KOPT-K1 (cell line): ENCODE data around the gene CBFA2T2.

ENCODE experiments used
- H3K27ac ChIP-seq: fragments of 200-600 bp; sonication (generic); 2 replicates; pipeline ENCODE4 v1.5.1; 2016; ENCODE audit warnings: antibody characterized with exemption, mild to moderate bottlenecking, low read depth, low read length; ENCODE audit not compliant: poor library complexity, severe bottlenecking
- H3K36me3 ChIP-seq: fragments of 200-600 bp; sonication (generic); 2 replicates; pipeline ENCODE4 v1.5.1; 2017; ENCODE audit warnings: antibody characterized with exemption, mild to moderate bottlenecking, low read length, moderate library complexity; ENCODE audit not compliant: insufficient read depth
- H3K9me3 ChIP-seq: fragments of 200-600 bp; sonication (generic); 2 replicates; pipeline ENCODE4 v1.5.1; 2017; ENCODE audit warnings: antibody characterized with exemption, low read length, mild to moderate bottlenecking; ENCODE audit not compliant: insufficient read depth, poor library complexity, severe bottlenecking

The CBFA2T2 gene

GRCh38 chr20:33657704-33658095, 167.8 kb downstream of the CBFA2T2 start:
- H3K36me3 ChIP-seq = peaks cover 47% of the 10 kb centered on the region
- no peak overlapping the region for H3K27ac ChIP-seq
- H3K9me3 ChIP-seq = no peaks in the 10 kb centered on the region

GRCh38 chr20:33658510-33658909, 168.6 kb downstream of the CBFA2T2 start:
- Histone ChIP-seq H3K27ac (no peak overlapping the region), H3K9me3 (no peaks in the 10 kb centered on the region), H3K36me3 (peaks cover 47% of the 10 kb centered on the region)

- H3K9me3 ChIP-seq = no peaks in the 10 kb centered on the region
- no peak overlapping the region for H3K27ac ChIP-seq
- H3K36me3 ChIP-seq = peaks cover 47% of the 10 kb centered on the region
These were observed 169.0 kb downstream of the CBFA2T2 start for GRCh38 chr20:33658929-33659328.

GRCh38 chr20:33659341-33660034, 169.6 kb downstream of the CBFA2T2 start:
- no peak overlapping the region for H3K27ac ChIP-seq
- H3K9me3 ChIP-seq = no peaks in the 10 kb centered on the region
- peaks cover 47% of the 10 kb centered on the region for H3K36me3 ChIP-seq

- H3K27ac ChIP-seq = no peak overlapping the region
- H3K9me3 ChIP-seq = no peaks in the 10 kb centered on the region
- peaks cover 47% of the 10 kb centered on the region for H3K36me3 ChIP-seq
These were observed 170.3 kb downstream of the CBFA2T2 start for GRCh38 chr20:33660035-33660684.

GRCh38 chr20:33660685-33661058, 170.8 kb downstream of the CBFA2T2 start:
- no peak overlapping the region for H3K27ac ChIP-seq
- peaks cover 47% of the 10 kb centered on the region for H3K36me3 ChIP-seq

GRCh38 chr20:33662172-33662571, 172.3 kb downstream of the CBFA2T2 start, which contains the start of gene C20orf144:
Gene C20orf144, plus strand, starts transcription at chr20:33662327. Its CDS starts 19 bp downstream, at chr20:33662346.
- Histone ChIP-seq H3K27ac (peak within 1 kb of the TSS; percentile 80), H3K36me3 (peaks cover 47% of the 10 kb centered on the region), H3K9me3 (no peaks in the 10 kb centered on the region)

More at GRCh38 chr20:33660685-33661058, 170.8 kb downstream of the CBFA2T2 start:
- no peaks in the 10 kb centered on the region for H3K9me3 ChIP-seq

- no peaks in the 10 kb centered on the region for H3K9me3 ChIP-seq
- H3K27ac ChIP-seq = peak overlapping the region; percentile 80
- H3K36me3 ChIP-seq = peaks cover 47% of the 10 kb centered on the region
These were observed 173.5 kb downstream of the CBFA2T2 start for GRCh38 chr20:33663161-33664084.

GRCh38 chr20:33664085-33664761, 174.3 kb downstream of the CBFA2T2 start:
- peaks cover 47% of the 10 kb centered on the region for H3K36me3 ChIP-seq
- H3K27ac ChIP-seq = peak overlapping the region; percentile 80
- H3K9me3 ChIP-seq = no peaks in the 10 kb centered on the region

GRCh38 chr20:33664762-33665144, 174.9 kb downstream of the CBFA2T2 start:
- no peak overlapping the region for H3K27ac ChIP-seq
- H3K36me3 ChIP-seq = peaks cover 47% of the 10 kb centered on the region
- H3K9me3 ChIP-seq = no peaks in the 10 kb centered on the region

GRCh38 chr20:33666293-33667244, 176.7 kb downstream of the CBFA2T2 start, which contains the start of gene ACTL10:
Gene ACTL10, plus strand, starts transcription at chr20:33666943. Its CDS starts 555 bp downstream, at chr20:33667498.
- Histone ChIP-seq H3K27ac (no peak within 1 kb of the TSS), H3K36me3 (peaks cover 56% of the 10 kb centered on the region), H3K9me3 (no peaks in the 10 kb centered on the region)

GRCh38 chr20:33667245-33667675, 177.4 kb downstream of the CBFA2T2 start:
- no peak overlapping the region for H3K27ac ChIP-seq
- peaks cover 63% of the 10 kb centered on the region for H3K36me3 ChIP-seq
- H3K9me3 ChIP-seq = no peaks in the 10 kb centered on the region

- Histone ChIP-seq H3K27ac (no peak overlapping the region), H3K36me3 (peaks cover 69% of the 10 kb centered on the region)
These were observed 178.0 kb downstream of the CBFA2T2 start for GRCh38 chr20:33667676-33668465.

More at GRCh38 chr20:33667676-33668465, 178.0 kb downstream of the CBFA2T2 start:
- H3K9me3 ChIP-seq = no peaks in the 10 kb centered on the region
